ENCODE data around the gene CHST3.

The CHST3 gene

DNA sequence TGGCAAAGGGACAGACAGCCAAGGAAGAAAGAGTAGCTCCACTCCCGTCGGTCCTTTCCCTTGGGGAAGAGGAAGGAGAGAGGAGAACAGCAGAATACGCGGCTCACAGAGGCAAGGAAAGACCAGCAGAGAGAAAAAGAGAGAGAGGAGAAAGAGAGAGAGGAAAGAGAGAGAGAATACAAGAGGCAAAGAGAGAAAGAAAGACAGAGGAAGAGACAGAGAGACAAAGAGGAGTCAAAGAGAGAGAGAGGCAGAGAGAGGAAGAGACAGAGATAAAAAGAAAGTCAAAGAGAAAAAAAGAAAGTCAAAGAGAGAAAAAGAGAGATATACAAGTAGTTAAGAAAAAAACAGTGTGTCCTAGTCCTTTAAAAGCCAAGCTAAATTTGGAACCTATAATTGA is 23.4 kb upstream of the CHST3 start:
- TF ChIP-seq, protein P1, sequence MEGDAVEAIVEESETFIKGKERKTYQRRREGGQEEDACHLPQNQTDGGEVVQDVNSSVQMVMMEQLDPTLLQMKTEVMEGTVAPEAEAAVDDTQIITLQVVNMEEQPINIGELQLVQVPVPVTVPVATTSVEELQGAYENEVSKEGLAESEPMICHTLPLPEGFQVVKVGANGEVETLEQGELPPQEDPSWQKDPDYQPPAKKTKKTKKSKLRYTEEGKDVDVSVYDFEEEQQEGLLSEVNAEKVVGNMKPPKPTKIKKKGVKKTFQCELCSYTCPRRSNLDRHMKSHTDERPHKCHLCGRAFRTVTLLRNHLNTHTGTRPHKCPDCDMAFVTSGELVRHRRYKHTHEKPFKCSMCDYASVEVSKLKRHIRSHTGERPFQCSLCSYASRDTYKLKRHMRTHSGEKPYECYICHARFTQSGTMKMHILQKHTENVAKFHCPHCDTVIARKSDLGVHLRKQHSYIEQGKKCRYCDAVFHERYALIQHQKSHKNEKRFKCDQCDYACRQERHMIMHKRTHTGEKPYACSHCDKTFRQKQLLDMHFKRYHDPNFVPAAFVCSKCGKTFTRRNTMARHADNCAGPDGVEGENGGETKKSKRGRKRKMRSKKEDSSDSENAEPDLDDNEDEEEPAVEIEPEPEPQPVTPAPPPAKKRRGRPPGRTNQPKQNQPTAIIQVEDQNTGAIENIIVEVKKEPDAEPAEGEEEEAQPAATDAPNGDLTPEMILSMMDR (IDR thresholded peaks at IDR 0.05) = no peak
- Histone ChIP-seq H3K4me1 (no peaks in the 10 kb centered on the region), H3K9me3 (peaks cover 0 to 28% (median 26%) of the 10 kb centered on the region in 3 donors), H3K4me3 (no peak overlapping the region), H3K36me3 (no peaks in the 10 kb centered on the region), H3K27me3 (no peaks in the 10 kb centered on the region), H3K27ac (no peak overlapping the region)
- intact Hi-C loops (cut with DNase I; ENCODE audit: low total_unique reads) = no loop called here
- no peak for DNase-seq

DNA sequence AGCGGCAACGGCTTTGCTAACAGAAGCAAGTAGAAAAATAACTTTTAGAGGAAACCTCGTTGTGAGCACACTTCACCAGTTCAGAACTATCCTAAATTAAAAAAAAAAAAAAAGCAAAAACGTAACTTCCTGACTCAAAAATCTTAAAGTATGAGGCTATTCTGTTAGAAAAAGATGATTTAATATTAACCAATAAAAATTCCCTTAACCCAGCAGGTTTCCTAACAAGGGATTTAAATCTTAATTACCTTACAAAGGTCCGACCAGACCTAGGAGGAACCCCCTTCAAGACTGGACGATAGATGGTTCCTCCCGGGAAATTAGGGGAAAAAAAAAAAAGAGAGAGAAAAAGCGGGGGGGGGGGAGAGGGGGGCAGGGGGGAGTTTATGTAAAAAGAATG is 22.9 kb upstream of the CHST3 start:
- H3K27ac ChIP-seq = no peak overlapping the region
- H3K4me1 ChIP-seq = no peaks in the 10 kb centered on the region
- intact Hi-C loops (cut with DNase I; ENCODE audit: low total_unique reads) = no loop called here
- no peak for DNase-seq
- H3K4me3 ChIP-seq = no peak overlapping the region
- H3K9me3 ChIP-seq = peaks cover under 1 to 33% (median 32%) of the 10 kb centered on the region in 3 donors
- no peaks in the 10 kb centered on the region for H3K27me3 ChIP-seq
- no peaks in the 10 kb centered on the region for H3K36me3 ChIP-seq
- TF ChIP-seq, protein P1 (IDR thresholded peaks at IDR 0.05) = no peak

DNA sequence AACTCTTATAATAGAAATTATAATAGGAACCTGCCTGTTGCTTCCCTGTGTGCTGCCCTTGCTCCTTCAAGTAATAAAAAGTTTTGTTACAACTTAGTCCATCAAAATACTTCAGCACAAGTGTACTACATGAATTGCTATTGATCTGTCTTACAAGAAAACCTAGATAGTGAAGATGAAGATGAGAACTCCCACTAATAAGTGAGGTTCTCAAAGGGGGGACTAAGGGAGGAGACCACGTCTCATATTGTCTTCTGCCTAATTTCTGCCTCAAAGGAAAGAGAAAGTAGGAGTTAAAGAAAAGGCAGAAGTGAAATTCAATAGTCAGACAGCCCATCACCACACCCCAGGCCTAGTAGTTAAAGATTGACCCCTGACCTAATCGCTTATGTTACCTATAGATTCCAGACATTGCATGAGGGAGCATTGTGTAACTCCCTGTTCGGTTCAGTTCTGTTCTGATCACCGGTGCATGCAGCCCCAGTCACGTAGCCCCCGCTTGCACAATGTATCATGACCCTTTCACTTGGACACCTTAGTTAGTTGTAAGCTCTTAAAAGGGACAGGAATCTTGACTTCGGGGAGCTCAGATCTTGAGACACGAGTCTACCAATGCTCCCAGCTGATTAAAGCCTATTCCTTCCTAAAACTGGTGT is 18.2 kb upstream of the CHST3 start:
- Histone ChIP-seq H3K27ac (no peak overlapping the region), H3K36me3 (no peaks in the 10 kb centered on the region), H3K9me3 (peaks cover 7 to 57% (median 51%) of the 10 kb centered on the region in 3 donors)

DNA sequence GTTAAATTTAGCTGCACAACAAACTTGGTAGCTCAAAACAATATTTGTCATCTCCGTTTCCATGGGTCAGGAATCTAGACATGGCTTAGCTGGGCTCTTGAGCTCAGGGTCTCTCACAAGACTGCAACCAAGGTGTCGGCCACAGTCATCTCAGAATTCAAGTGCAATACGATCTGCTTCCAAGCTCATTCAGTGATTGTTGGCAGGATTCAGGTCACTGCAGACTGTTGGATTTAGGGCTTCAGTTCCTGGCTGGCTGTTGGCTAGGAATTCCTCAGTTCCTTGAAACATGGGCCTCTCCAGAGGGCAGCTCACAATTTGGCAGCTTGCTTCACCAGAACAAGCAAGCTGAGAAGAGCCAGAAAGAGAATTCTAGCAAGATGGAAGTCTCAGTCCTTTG is 17.5 kb upstream of the CHST3 start:
- no peak for DNase-seq
- TF ChIP-seq, protein P1 (IDR thresholded peaks at IDR 0.05) = no peak
- Histone ChIP-seq H3K36me3 (no peaks in the 10 kb centered on the region), H3K27me3 (no peaks in the 10 kb centered on the region), H3K9me3 (peaks cover 7 to 57% (median 51%) of the 10 kb centered on the region in 3 donors), H3K4me1 (no peaks in the 10 kb centered on the region), H3K4me3 (no peak overlapping the region), H3K27ac (no peak overlapping the region)
- intact Hi-C loops (cut with DNase I; ENCODE audit: low total_unique reads) = no loop called here

More for the DNA sequence above, 18.2 kb upstream of the CHST3 start:
- H3K4me3 ChIP-seq = no peak overlapping the region
- intact Hi-C loops (cut with DNase I; ENCODE audit: low total_unique reads) = no loop called here
- H3K27me3 ChIP-seq = no peaks in the 10 kb centered on the region
- TF ChIP-seq, protein P1 (IDR thresholded peaks at IDR 0.05) = no peak
- H3K4me1 ChIP-seq = no peaks in the 10 kb centered on the region
- DNase-seq = no peak

DNA sequence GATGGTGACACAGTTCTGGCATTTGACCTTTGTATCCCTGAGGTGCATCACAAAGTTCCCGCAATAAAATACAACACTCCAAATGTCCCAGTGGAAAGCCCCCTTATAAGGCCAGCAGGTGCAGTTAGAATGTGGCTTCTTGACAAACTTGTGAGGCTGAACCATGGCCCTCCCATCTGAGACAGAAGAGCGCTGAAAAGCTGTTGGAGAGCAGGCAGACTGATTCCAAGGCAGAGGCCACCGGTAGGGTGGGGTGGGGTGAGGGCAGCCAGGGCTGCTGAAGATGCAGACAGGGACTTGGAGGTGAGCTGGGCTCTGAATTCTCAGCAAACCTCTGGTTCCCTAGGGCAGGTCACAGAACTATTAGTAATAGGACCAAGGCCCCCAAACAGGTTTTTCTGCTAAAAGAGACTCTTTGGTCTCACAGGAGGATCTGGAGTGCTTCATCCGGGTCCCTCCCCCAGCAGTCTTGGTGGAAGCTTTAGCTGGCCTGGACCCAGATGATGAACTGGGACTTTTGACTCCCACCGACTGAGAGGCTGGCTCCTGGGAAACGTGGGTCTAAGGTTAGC is 15.6 kb upstream of the CHST3 start:
- TF ChIP-seq, protein P1 (IDR thresholded peaks at IDR 0.05) = no peak
- H3K27me3 ChIP-seq = no peaks in the 10 kb centered on the region
- no peaks in the 10 kb centered on the region for H3K4me1 ChIP-seq
- DNase-seq = no peak
- H3K9me3 ChIP-seq = peaks cover 7 to 53% (median 43%) of the 10 kb centered on the region in 3 donors
- H3K4me3 ChIP-seq = no peak overlapping the region
- intact Hi-C loops (cut with DNase I; ENCODE audit: low total_unique reads) = no loop called here
- H3K36me3 ChIP-seq = no peaks in the 10 kb centered on the region
- H3K27ac ChIP-seq = no peak overlapping the region

All from tibial artery (tissue), 4 donors.